ENCODE data around the gene SYNJ1. TPM values are rescaled to one million over a fixed set of nuclear protein-coding genes. Genes with fewer than 3 reads are reported as not detected.
A peak's percentile ranks its signal among the peaks of the same experiment; 100 is the strongest.

SYNJ1 gene
- total and polyA plus RNA-seq, 9 of the 15 experiments (the other 6 are each of a cell fraction or from before 2014, with no cell fraction given): 2.4 to 10.6 (median 5.6) TPM

GRCh38 chr21:32727687-32728455, at the start of gene SYNJ1 (continued):
- TF ChIP-seq FOXP1 (CRISPR knock-in tag; IDR thresholded peaks at IDR 0.05): no peak
- TF ChIP-seq MTA3 (IDR thresholded peaks at IDR 0.05; ENCODE audit: borderline replicate concordance): peak; percentile 86; the same call in 1 of the 2 replicates
- no peak for TF ChIP-seq ZNF57 (CRISPR knock-in tag; IDR thresholded peaks at IDR 0.05)
- peak; percentile 50 for TF ChIP-seq ESRRA (IDR thresholded peaks at IDR 0.05; ENCODE audit: borderline replicate concordance, low read depth)
- no peak for TF ChIP-seq STAG1 (CRISPR knock-in tag; IDR thresholded peaks at IDR 0.05; ENCODE audit: borderline replicate concordance)
- no peak for TF ChIP-seq HOXB6 (CRISPR knock-in tag; IDR thresholded peaks at IDR 0.05; ENCODE audit: borderline replicate concordance)
- peak; percentile 100 for TF ChIP-seq REST (IDR thresholded peaks at IDR 0.05; ENCODE audit: borderline replicate concordance)
- TF ChIP-seq REST (CRISPR knock-in tag; IDR thresholded peaks at IDR 0.05; ENCODE audit: low read depth): peak; percentile 99
- TF ChIP-seq ARID2 (IDR thresholded peaks at IDR 0.05): peak; percentile 48; the same call in 1 of the 2 replicates
- TF ChIP-seq ZNF76 (CRISPR knock-in tag; IDR thresholded peaks at IDR 0.05; ENCODE audit: borderline replicate concordance): peak; percentile 77; the same call in 1 of the 2 replicates
- no peak for TF ChIP-seq E2F3 (CRISPR knock-in tag; IDR thresholded peaks at IDR 0.05)
- TF ChIP-seq SMARCA5 (IDR thresholded peaks at IDR 0.05): peak; percentile 59
- TF ChIP-seq, protein P1, sequence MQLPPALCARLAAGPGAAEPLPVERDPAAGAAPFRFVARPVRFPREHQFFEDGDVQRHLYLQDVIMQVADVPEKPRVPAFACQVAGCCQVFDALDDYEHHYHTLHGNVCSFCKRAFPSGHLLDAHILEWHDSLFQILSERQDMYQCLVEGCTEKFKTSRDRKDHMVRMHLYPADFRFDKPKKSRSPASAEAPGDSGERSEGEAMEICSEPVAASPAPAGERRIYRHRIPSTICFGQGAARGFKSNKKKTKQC (CRISPR knock-in tag; IDR thresholded peaks at IDR 0.05): peak; percentile 97; the same call in 1 of the 2 replicates
- TF ChIP-seq ZNF639 (CRISPR knock-in tag; conservative IDR thresholded peaks at IDR 0.05 in 1 of 2, IDR thresholded peaks at IDR 0.05 in 1 of 2): peak in 1 of 2 experiments; percentile 75; a peak in 1 of 4 replicates
- TF ChIP-seq KLF1 (tag; IDR thresholded peaks at IDR 0.05): 0 out of 2 replicates have a peak, but pooled peaks have one; percentile 39

Data from K562 (cell line).